Caco-2 (cell line): Measurements from ENCODE around the gene ANKRD2. TPM values are rescaled to one million over a fixed set of nuclear protein-coding genes. Genes with fewer than 3 reads are reported as not detected.

Source experiments
- BruUV-seq: library from RNA; stranded (reverse); fragments of 400-500 nt; replicated peaks from 2 replicates; lab custom pipeline; 2021; lab: Mats Ljungman, UMichigan
- CTCF ChIA-PET: fragments of 300-600 bp; sonication (Branson Sonifier 250); formaldehyde crosslinking; loops from one replicate; lab custom pipeline; 2022; ENCODE audit warnings: antibody characterized with exemption; lab: Charles Lee
- POLR2A ChIA-PET: fragments of 300-600 bp; sonication (Branson Sonifier 250); formaldehyde crosslinking; loops from one replicate; lab custom pipeline; 2022; ENCODE audit warnings: antibody characterized with exemption; lab: Charles Lee
- DNase-seq, 2 experiments: peaks; one replicate each; pipeline versions ENCODE4 v3.0.0 to v3.0.0-alpha.2; 2020 to 2022
- H3K27me3 ChIP-seq: replicated peaks from 2 replicates; pipeline ENCODE4 v1.6.0; 2011; ENCODE audit warnings: low read length; ENCODE audit not compliant: control insufficient read depth, insufficient read depth
- H3K36me3 ChIP-seq: 2 replicates; pipeline ENCODE4 v1.5.1; 2011; ENCODE audit warnings: low read length; ENCODE audit not compliant: control insufficient read depth, insufficient read depth
- H3K4me1 ChIP-seq: fragments of 250-450 bp; sonication (Bioruptor Pico); 2 replicates; pipeline ENCODE4 v1.5.1; 2020; ENCODE audit warnings: mild to moderate bottlenecking
- H3K4me3 ChIP-seq: 2 replicates; pipeline ENCODE4 v1.5.1; 2011; ENCODE audit warnings: low read depth, mild to moderate bottlenecking, control low read depth, low read length
- H3K9me3 ChIP-seq: fragments of 250-450 bp; sonication (Bioruptor Pico); 2 replicates; pipeline ENCODE4 v1.5.1; 2020; ENCODE audit warnings: mild to moderate bottlenecking, moderate library complexity
- H3K27ac Mint-ChIP-seq: one replicate; pipeline ENCODE4 v1.8.0; 2022; ENCODE audit warnings: mixed read lengths; ENCODE audit not compliant: unreplicated experiment
- H3K27me3 Mint-ChIP-seq: one replicate; pipeline ENCODE4 v1.8.0; 2022; ENCODE audit warnings: mixed read lengths; ENCODE audit not compliant: insufficient read depth, unreplicated experiment
- H3K36me3 Mint-ChIP-seq: one replicate; pipeline ENCODE4 v1.8.0; 2022; ENCODE audit warnings: mild to moderate bottlenecking, mixed read lengths; ENCODE audit not compliant: insufficient read depth, unreplicated experiment
- H3K4me1 Mint-ChIP-seq: one replicate; pipeline ENCODE4 v1.8.0; 2022; ENCODE audit warnings: low read depth, mixed read lengths; ENCODE audit not compliant: unreplicated experiment
- H3K4me3 Mint-ChIP-seq: one replicate; pipeline ENCODE4 v1.8.0; 2022; ENCODE audit warnings: mild to moderate bottlenecking, moderate library complexity, mixed read lengths; ENCODE audit not compliant: unreplicated experiment
- H3K9me3 Mint-ChIP-seq: one replicate; pipeline ENCODE4 v1.8.0; 2022; ENCODE audit warnings: mixed read lengths; ENCODE audit not compliant: unreplicated experiment
- intact Hi-C: fragments of 100-400 bp; cut with micrococcal nuclease; formaldehyde crosslinking; loops from one replicate; pipeline ENCODE4 v1.10.0; 2022; ENCODE audit not compliant: unreplicated experiment
- total RNA-seq: library from RNA; stranded (reverse); gene quantifications from 2 replicates; pipeline ENCODE4 v1.2.3, GENCODE V29; 2022
- TF ChIP-seq, protein P1 (sequence below), 2 experiments: fragments of 200-600 bp in 1 of 2; IDR thresholded peaks; 1 replicate in 1 of 2; 2 replicates in 1 of 2; pipeline versions ENCODE4 v1.5.1 to v1.8.0; 2011 to 2022; ENCODE audit warnings: antibody characterized with exemption in 1 of 2, control low read depth in 1 of 2, inconsistent platforms in 1 of 2, low read depth in 1 of 2, low read length in 1 of 2, mild to moderate bottlenecking in 1 of 2, moderate library complexity in 1 of 2; ENCODE audit not compliant: insufficient read depth in 1 of 2, severe bottlenecking in 1 of 2, unreplicated experiment in 1 of 2

The ANKRD2 gene
- total RNA-seq, 1 experiment from 2014 or later: not detected

GRCh38 chr10:97542169-97543024 lies 30.2 kb upstream of the ANKRD2 start:
- no peaks in the 10 kb centered on the region for H3K27me3 ChIP-seq
- ChIA-PET CTCF (interaction anchor here (0.6 to 1.1 kb wide), 3 partner anchors 9 to 70 kb away, joined by 5 to 8 read pairs (median 5); no protein-coding TSS in a partner anchor), POLR2A (no interaction called here)
- no peaks in the 10 kb centered on the region for H3K36me3 ChIP-seq
- H3K4me3 ChIP-seq: no peak overlapping the region
- H3K4me3 Mint-ChIP-seq: no peak overlapping the region
- TF ChIP-seq, protein P1, sequence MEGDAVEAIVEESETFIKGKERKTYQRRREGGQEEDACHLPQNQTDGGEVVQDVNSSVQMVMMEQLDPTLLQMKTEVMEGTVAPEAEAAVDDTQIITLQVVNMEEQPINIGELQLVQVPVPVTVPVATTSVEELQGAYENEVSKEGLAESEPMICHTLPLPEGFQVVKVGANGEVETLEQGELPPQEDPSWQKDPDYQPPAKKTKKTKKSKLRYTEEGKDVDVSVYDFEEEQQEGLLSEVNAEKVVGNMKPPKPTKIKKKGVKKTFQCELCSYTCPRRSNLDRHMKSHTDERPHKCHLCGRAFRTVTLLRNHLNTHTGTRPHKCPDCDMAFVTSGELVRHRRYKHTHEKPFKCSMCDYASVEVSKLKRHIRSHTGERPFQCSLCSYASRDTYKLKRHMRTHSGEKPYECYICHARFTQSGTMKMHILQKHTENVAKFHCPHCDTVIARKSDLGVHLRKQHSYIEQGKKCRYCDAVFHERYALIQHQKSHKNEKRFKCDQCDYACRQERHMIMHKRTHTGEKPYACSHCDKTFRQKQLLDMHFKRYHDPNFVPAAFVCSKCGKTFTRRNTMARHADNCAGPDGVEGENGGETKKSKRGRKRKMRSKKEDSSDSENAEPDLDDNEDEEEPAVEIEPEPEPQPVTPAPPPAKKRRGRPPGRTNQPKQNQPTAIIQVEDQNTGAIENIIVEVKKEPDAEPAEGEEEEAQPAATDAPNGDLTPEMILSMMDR (IDR thresholded peaks at IDR 0.05; ENCODE audit: insufficient read depth in 1 of 2, low read depth in 1 of 2, low read length in 1 of 2, severe bottlenecking in 1 of 2, unreplicated experiment in 1 of 2): no peak
- BruUV-seq: no TSS peak
- H3K9me3 ChIP-seq: no peaks in the 10 kb centered on the region
- peaks cover 25% of the 10 kb centered on the region for H3K4me1 Mint-ChIP-seq
- no peaks in the 10 kb centered on the region for H3K9me3 Mint-ChIP-seq
- peak overlapping the region; percentile 83 for H3K27ac Mint-ChIP-seq
- peak; percentile 55 to 61 for DNase-seq
- H3K36me3 Mint-ChIP-seq: peaks cover 6% of the 10 kb centered on the region
- intact Hi-C loops: no loop called here
- no peaks in the 10 kb centered on the region for H3K27me3 Mint-ChIP-seq
- peaks cover 29% of the 10 kb centered on the region for H3K4me1 ChIP-seq

DNA sequence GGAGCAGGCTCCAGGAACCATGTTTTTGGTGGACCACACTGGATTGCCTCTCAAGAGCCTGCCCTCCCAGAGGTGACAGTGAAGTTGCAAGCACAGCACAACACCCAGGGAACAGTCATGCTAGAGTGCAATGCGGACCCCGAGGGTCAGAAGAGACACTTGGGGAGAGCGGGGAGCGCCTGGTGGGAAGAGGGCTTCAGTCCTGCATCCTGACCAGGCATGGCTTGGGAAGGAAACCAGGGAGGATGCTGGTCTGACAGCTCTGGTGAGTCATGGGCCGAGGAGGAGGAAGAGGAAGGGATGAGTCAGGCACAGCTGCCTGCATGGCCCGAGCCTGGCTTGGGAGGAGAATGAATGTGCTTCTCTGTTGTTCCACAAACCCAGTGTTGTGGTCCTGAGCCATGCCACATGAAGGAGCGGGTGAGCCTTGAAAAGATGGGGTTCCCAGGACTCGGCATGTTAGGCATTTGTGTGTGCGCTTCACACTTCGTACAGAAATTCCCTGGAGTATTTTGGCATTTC lies 29.5 kb upstream of the ANKRD2 start:
- peaks cover 6% of the 10 kb centered on the region for H3K36me3 Mint-ChIP-seq
- POLR2A ChIA-PET: no interaction called here
- H3K36me3 ChIP-seq: no peaks in the 10 kb centered on the region
- BruUV-seq: no TSS peak
- TF ChIP-seq, protein P1 (IDR thresholded peaks at IDR 0.05; ENCODE audit: insufficient read depth in 1 of 2, low read depth in 1 of 2, low read length in 1 of 2, severe bottlenecking in 1 of 2, unreplicated experiment in 1 of 2): no peak
- CTCF ChIA-PET: interaction anchor here (0.6 to 1.1 kb wide), 2 partner anchors 9 to 69 kb away, joined by 5 read pairs; no protein-coding TSS in a partner anchor
- H3K4me3 Mint-ChIP-seq: no peak overlapping the region
- H3K4me1 Mint-ChIP-seq: peaks cover 25% of the 10 kb centered on the region
- no peaks in the 10 kb centered on the region for H3K27me3 ChIP-seq
- intact Hi-C loops: no loop called here
- no peaks in the 10 kb centered on the region for H3K9me3 Mint-ChIP-seq
- H3K27me3 Mint-ChIP-seq: no peaks in the 10 kb centered on the region
- no peaks in the 10 kb centered on the region for H3K9me3 ChIP-seq
- DNase-seq: no peak
- peaks cover 29% of the 10 kb centered on the region for H3K4me1 ChIP-seq
- no peak overlapping the region for H3K4me3 ChIP-seq
- peak overlapping the region; percentile 83 for H3K27ac Mint-ChIP-seq

GRCh38 chr10:97546456-97547270 lies 25.9 kb upstream of the ANKRD2 start:
- H3K36me3 Mint-ChIP-seq: peaks cover 6% of the 10 kb centered on the region
- DNase-seq: no peak
- peaks cover 26% of the 10 kb centered on the region for H3K4me1 Mint-ChIP-seq
- no peaks in the 10 kb centered on the region for H3K27me3 Mint-ChIP-seq
- Histone ChIP-seq H3K4me3 (no peak overlapping the region), H3K4me1 (peaks cover 20% of the 10 kb centered on the region), H3K36me3 (no peaks in the 10 kb centered on the region), H3K9me3 (no peaks in the 10 kb centered on the region), H3K27me3 (no peaks in the 10 kb centered on the region)
- no peak overlapping the region for H3K4me3 Mint-ChIP-seq
- TF ChIP-seq, protein P1 (IDR thresholded peaks at IDR 0.05; ENCODE audit: insufficient read depth in 1 of 2, low read depth in 1 of 2, low read length in 1 of 2, severe bottlenecking in 1 of 2, unreplicated experiment in 1 of 2): no peak
- ChIA-PET CTCF (interaction anchor here (0.6 kb wide), 1 partner anchor 14 kb away, joined by 5 read pairs; no protein-coding TSS in a partner anchor), POLR2A (interaction anchor here (0.6 kb wide), 1 partner anchor 145 kb away, joined by 4 read pairs; no protein-coding TSS in a partner anchor)
- H3K9me3 Mint-ChIP-seq: no peaks in the 10 kb centered on the region
- no TSS peak for BruUV-seq
- no peak overlapping the region for H3K27ac Mint-ChIP-seq
- intact Hi-C loops: no loop called here
